ENCODE measurements around the gene HMBS. TPM values are rescaled to one million over a fixed set of nuclear protein-coding genes. Genes with fewer than 3 reads are reported as not detected.
"Not testable (repeated sequence)": the region's sequence is repeated elsewhere in the genome, so short reads cannot be mapped to it uniquely, and the experiment has no call there.

HMBS gene
- total and polyA plus RNA-seq, 2 experiments from 2014 or later, result 101 to 107 TPM

DNA sequence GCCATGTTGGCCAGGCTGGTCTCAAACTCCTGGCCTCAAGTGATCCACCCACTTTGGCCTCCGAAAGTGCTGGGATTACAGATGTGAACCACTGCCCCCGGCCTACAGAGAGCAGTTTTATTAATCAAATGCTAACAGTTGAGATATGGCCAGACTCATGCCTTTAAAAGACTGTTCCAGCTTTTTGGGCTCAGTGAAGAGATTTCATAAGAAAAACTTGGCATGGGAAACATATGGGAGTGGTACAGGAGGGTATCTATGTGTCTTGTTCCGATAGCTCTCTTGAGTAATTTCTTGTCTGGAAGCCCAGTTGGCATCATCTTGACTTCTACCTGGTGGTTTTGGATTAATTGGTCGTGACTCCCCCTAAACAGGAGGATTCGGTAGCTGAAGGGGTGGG is 45.8 kb upstream of the HMBS start:
- TF ChIP-seq, protein P1, sequence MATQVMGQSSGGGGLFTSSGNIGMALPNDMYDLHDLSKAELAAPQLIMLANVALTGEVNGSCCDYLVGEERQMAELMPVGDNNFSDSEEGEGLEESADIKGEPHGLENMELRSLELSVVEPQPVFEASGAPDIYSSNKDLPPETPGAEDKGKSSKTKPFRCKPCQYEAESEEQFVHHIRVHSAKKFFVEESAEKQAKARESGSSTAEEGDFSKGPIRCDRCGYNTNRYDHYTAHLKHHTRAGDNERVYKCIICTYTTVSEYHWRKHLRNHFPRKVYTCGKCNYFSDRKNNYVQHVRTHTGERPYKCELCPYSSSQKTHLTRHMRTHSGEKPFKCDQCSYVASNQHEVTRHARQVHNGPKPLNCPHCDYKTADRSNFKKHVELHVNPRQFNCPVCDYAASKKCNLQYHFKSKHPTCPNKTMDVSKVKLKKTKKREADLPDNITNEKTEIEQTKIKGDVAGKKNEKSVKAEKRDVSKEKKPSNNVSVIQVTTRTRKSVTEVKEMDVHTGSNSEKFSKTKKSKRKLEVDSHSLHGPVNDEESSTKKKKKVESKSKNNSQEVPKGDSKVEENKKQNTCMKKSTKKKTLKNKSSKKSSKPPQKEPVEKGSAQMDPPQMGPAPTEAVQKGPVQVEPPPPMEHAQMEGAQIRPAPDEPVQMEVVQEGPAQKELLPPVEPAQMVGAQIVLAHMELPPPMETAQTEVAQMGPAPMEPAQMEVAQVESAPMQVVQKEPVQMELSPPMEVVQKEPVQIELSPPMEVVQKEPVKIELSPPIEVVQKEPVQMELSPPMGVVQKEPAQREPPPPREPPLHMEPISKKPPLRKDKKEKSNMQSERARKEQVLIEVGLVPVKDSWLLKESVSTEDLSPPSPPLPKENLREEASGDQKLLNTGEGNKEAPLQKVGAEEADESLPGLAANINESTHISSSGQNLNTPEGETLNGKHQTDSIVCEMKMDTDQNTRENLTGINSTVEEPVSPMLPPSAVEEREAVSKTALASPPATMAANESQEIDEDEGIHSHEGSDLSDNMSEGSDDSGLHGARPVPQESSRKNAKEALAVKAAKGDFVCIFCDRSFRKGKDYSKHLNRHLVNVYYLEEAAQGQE (IDR thresholded peaks at IDR 0.05; ENCODE audit: unreplicated experiment), result no peak
- no peak for TF ChIP-seq POLR2AphosphoS5 (IDR thresholded peaks at IDR 0.05; ENCODE audit: low read depth)
- no peak for TF ChIP-seq ZNF462 (CRISPR knock-in tag; IDR thresholded peaks at IDR 0.05)
- TF ChIP-seq ZNF114 (CRISPR knock-in tag; IDR thresholded peaks at IDR 0.05), result no peak
- TF ChIP-seq ZNF331 (CRISPR knock-in tag; IDR thresholded peaks at IDR 0.05; ENCODE audit: low read depth), result no peak
- TF ChIP-seq NANOG (IDR thresholded peaks at IDR 0.05; ENCODE audit: borderline replicate concordance), result no peak
- Histone ChIP-seq H3K27ac (ENCODE audit: low read depth) (peak overlapping the region; percentile 75; the same call in 1 of the 2 replicates), H3K27me3 (ENCODE audit: insufficient read depth) (no peaks in the 10 kb centered on the region), H3K4me3 (no peak overlapping the region), H4K20me1 (replicated peaks; ENCODE audit: insufficient read depth) (no peaks in the 10 kb centered on the region), H3K36me3 (ENCODE audit: insufficient read depth) (no peaks in the 10 kb centered on the region), H3K9me2 (ENCODE audit: insufficient read depth) (no peaks in the 10 kb centered on the region), H3K4me2 (no peak overlapping the region), H3F3A (replicated peaks; ENCODE audit: low read depth) (peaks cover 5% of the 10 kb centered on the region; the same call in 1 of the 2 replicates), H3K79me2 (replicated peaks; ENCODE audit: insufficient read depth) (no peaks in the 10 kb centered on the region), H3K4me1 (ENCODE audit: insufficient read depth) (peaks cover 19% of the 10 kb centered on the region), H2AFZ (peak overlapping the region; percentile 28)
- Mint-ChIP-seq H3K4me1 (peaks cover 12% of the 10 kb centered on the region), H3K27ac (peak overlapping the region; percentile 43; the same call in 1 of the 2 replicates), H3K36me3 (ENCODE audit: low read depth) (no peaks in the 10 kb centered on the region), H3K9me3 (no peaks in the 10 kb centered on the region), H3K4me3 (no peak overlapping the region; the same call in 2 of the 3 replicates), H3K27me3 (ENCODE audit: insufficient read depth, low read depth, poor library complexity) (peaks cover 5% of the 10 kb centered on the region)
- ATAC-seq (no peak), DNase-seq (ENCODE audit: low spot score) (no peak)

GRCh38 chr11:119039471-119039870 is 45.2 kb upstream of the HMBS start:
- not testable (repeated sequence) for H3K27me3 ChIP-seq (ENCODE audit: insufficient read depth); H3K4me3 ChIP-seq; H3K9me2 ChIP-seq (ENCODE audit: insufficient read depth); H3K4me2 ChIP-seq; H4K20me1 ChIP-seq (replicated peaks; ENCODE audit: insufficient read depth); H3K27me3 Mint-ChIP-seq (ENCODE audit: insufficient read depth, low read depth, poor library complexity); H3K36me3 Mint-ChIP-seq (ENCODE audit: low read depth); H3K4me3 Mint-ChIP-seq; H3K79me2 ChIP-seq (replicated peaks; ENCODE audit: insufficient read depth); H3K9me3 Mint-ChIP-seq; ATAC-seq; DNase-seq (ENCODE audit: low spot score); H3K36me3 ChIP-seq (ENCODE audit: insufficient read depth); H3F3A ChIP-seq (replicated peaks; ENCODE audit: low read depth); H3K27ac Mint-ChIP-seq
- Histone ChIP-seq H3K4me1 (ENCODE audit: insufficient read depth) (peaks cover 19% of the 10 kb centered on the region), H2AFZ (peak overlapping the region; percentile 28), H3K27ac (ENCODE audit: low read depth) (peak overlapping the region; percentile 32; the same call in 1 of the 2 replicates)
- H3K4me1 Mint-ChIP-seq, result peaks cover 15% of the 10 kb centered on the region

All from GM23338 (cell line).